SU-DHL-6 (cell line): ENCODE measurements around the gene ATP9B.

Experiments used
- CTCF ChIP-seq: fragments of 200-600 bp; sonication (generic); IDR thresholded peaks from one replicate; pipeline ENCODE4 v1.5.1; 2017; ENCODE audit warnings: antibody characterized with exemption, mild to moderate bottlenecking, low read length, moderate library complexity; ENCODE audit not compliant: insufficient read depth, poor library complexity, severe bottlenecking
- EZH2phosphoT487 ChIP-seq: fragments of 200-600 bp; sonication (generic), shearing (Covaris generic); conservative IDR thresholded peaks from 2 replicates; pipeline ENCODE4 v1.6.1; 2018; ENCODE audit warnings: mild to moderate bottlenecking, antibody characterized with exemption, low read length, moderate library complexity, mixed read lengths

- TF ChIP-seq CTCF: no peak
- no peak for TF ChIP-seq EZH2phosphoT487
Observed at GRCh38 chr18:79058007-79058406, 11.2 kb upstream of the ATP9B start.
